ENCODE measurements around the gene DMAC2. TPM values are rescaled to one million over a fixed set of nuclear protein-coding genes. Genes with fewer than 3 reads are reported as not detected.

DMAC2 gene
- total and polyA plus RNA-seq, 2 of the 13 experiments (the other 11 are each of a cell fraction or from before 2014, with no cell fraction given), result 39.0 to 66.0 TPM

- TF ChIP-seq ZSCAN5A (CRISPR knock-in tag; IDR thresholded peaks at IDR 0.05; ENCODE audit: borderline replicate concordance) (no peak), ARID5B (CRISPR knock-in tag; IDR thresholded peaks at IDR 0.05) (0 out of 2 replicates have a peak, but pooled peaks have one; percentile 34), MXD1 (CRISPR knock-in tag; IDR thresholded peaks at IDR 0.05) (no peak), ZNF841 (CRISPR knock-in tag; IDR thresholded peaks at IDR 0.05; ENCODE audit: borderline replicate concordance) (no peak), ARID4A (CRISPR knock-in tag; IDR thresholded peaks at IDR 0.05; ENCODE audit: borderline replicate concordance) (peak; percentile 24; the same call in 1 of the 2 replicates), DPF2 (CRISPR knock-in tag; IDR thresholded peaks at IDR 0.05; ENCODE audit: borderline replicate concordance, low read depth) (peak; percentile 55; the same call in 1 of the 2 replicates), ZNF781 (CRISPR knock-in tag; IDR thresholded peaks at IDR 0.05; ENCODE audit: borderline replicate concordance, not compliant biosample characterization) (no peak), POLR2G (IDR thresholded peaks at IDR 0.05; ENCODE audit: low read depth, low read length) (peak; percentile 55), ZNF383 (CRISPR knock-in tag; IDR thresholded peaks at IDR 0.05; ENCODE audit: borderline replicate concordance) (no peak), ZNF484 (CRISPR knock-in tag; IDR thresholded peaks at IDR 0.05; ENCODE audit: borderline replicate concordance, low read depth) (no peak), ZFAT (CRISPR knock-in tag; conservative IDR thresholded peaks at IDR 0.05) (no peak), HNF4G (IDR thresholded peaks at IDR 0.05; ENCODE audit: borderline replicate concordance, low read depth, low read length) (no peak), HNF4G (CRISPR knock-in tag; IDR thresholded peaks at IDR 0.05; ENCODE audit: borderline replicate concordance, low read depth) (no peak), NFATC3 (CRISPR knock-in tag; IDR thresholded peaks at IDR 0.05) (no peak), ZNF350 (CRISPR knock-in tag; IDR thresholded peaks at IDR 0.05; ENCODE audit: borderline replicate concordance, low read depth) (peak; percentile 21; the same call in 1 of the 2 replicates), ZNF512 (CRISPR knock-in tag; IDR thresholded peaks at IDR 0.05) (no peak)
Measured at GRCh38 chr19:41409288-41409687, 30.4 kb downstream of the DMAC2 start (continued).

Data from HepG2 (cell line).